Vagina (tissue), 2 donors: Measurements from ENCODE around the gene CD83.

Experiments used
- POLR2A ChIP-seq, 2 donors: fragments of 450-650 bp; IDR thresholded peaks; one replicate each; pipeline ENCODE4 v1.6.1; 2017; ENCODE audit warnings: antibody characterized with exemption in 2 of 2, mild to moderate bottlenecking in 2 of 2, moderate library complexity in 2 of 2
- TF ChIP-seq, protein P1 (sequence below), 3 experiments: fragments of 450-650 bp in 2 of 3; fragments of 200-600 bp in 1 of 3; sonication (generic) in 1 of 3; IDR thresholded peaks; one replicate each; pipeline ENCODE4 v1.5.1; 2017 to 2019; ENCODE audit warnings: antibody characterized with exemption in 3 of 3, mild to moderate bottlenecking in 2 of 3, moderate library complexity in 2 of 3

DNA sequence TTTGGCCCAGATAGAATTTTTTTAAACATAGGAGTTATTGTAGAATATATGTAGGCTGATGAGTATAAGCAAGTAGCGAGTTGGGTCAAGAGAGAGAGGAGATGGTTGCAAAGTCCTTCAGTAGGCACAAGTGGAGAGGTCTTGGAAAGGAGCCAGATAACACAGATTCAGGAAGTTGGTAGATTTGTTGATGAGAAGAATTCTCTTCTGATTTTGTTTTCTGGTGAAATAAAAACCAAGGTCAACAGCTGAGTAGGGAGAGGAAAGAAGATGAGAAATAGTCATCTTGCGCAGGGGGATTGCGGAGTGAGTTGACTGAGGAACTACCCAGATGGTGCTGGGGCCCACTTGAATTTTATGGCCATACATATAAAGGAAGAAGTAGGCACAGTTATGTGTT is 17.4 kb upstream of the CD83 start:
- TF ChIP-seq, protein P1, sequence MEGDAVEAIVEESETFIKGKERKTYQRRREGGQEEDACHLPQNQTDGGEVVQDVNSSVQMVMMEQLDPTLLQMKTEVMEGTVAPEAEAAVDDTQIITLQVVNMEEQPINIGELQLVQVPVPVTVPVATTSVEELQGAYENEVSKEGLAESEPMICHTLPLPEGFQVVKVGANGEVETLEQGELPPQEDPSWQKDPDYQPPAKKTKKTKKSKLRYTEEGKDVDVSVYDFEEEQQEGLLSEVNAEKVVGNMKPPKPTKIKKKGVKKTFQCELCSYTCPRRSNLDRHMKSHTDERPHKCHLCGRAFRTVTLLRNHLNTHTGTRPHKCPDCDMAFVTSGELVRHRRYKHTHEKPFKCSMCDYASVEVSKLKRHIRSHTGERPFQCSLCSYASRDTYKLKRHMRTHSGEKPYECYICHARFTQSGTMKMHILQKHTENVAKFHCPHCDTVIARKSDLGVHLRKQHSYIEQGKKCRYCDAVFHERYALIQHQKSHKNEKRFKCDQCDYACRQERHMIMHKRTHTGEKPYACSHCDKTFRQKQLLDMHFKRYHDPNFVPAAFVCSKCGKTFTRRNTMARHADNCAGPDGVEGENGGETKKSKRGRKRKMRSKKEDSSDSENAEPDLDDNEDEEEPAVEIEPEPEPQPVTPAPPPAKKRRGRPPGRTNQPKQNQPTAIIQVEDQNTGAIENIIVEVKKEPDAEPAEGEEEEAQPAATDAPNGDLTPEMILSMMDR (IDR thresholded peaks at IDR 0.05), result no peak
- no peak for TF ChIP-seq POLR2A (IDR thresholded peaks at IDR 0.05)
